Pancreas (tissue), 10 donors: ENCODE measurements around the gene NCOA3. TPM values are rescaled to one million over a fixed set of nuclear protein-coding genes. Genes with fewer than 3 reads are reported as not detected.

ENCODE experiments used
- ATAC-seq, 4 donors: fragments of 200-7000 bp; cut with Tn5 transposase; one replicate each; pipeline versions ENCODE4 v1.8.0 to v1.9.1; 2020; ENCODE audit warnings: mild to moderate bottlenecking in 4 of 4, moderate library complexity in 4 of 4
- DNase-seq, 6 donors: peaks; one replicate each; pipeline ENCODE4 v3.0.0-alpha.2; 2020
- FAIRE-seq: peaks from 2 replicates; lab custom pipeline; 2012; peaks lifted over from hg19 to GRCh38; lab: Jason Lieb, UNC
- H3K27ac ChIP-seq, 4 donors: fragments of 200-600 bp; sonication (generic); 1 replicate in 3 of 4; 2 replicates in 1 of 4; pipeline versions ENCODE4 v1.5.0 to v1.8.0; 2020
- H3K27me3 ChIP-seq, 4 donors: fragments of 200-600 bp; one replicate each; pipeline ENCODE4 v1.8.0; 2021
- H3K36me3 ChIP-seq, 3 donors: fragments of 200-600 bp; sonication (generic) in 1 of 3; one replicate each; pipeline versions ENCODE4 v1.5.0 to v1.8.0; 2020 to 2021
- H3K4me1 ChIP-seq, 3 donors: fragments of 200-600 bp; one replicate each; pipeline ENCODE4 v1.8.0; 2021
- H3K4me3 ChIP-seq, 4 donors: fragments of 200-600 bp; sonication (generic) in 2 of 4; one replicate each; pipeline versions ENCODE4 v1.5.0 to v1.8.0; 2020 to 2021
- H3K9me3 ChIP-seq, 4 donors: fragments of 200-600 bp; one replicate each; pipeline ENCODE4 v1.8.0; 2021
- CTCF ChIP-seq, 4 donors: fragments of 200-600 bp; sonication (generic) in 3 of 4; IDR thresholded peaks; one replicate each; pipeline versions ENCODE4 v1.5.0 to v1.8.0; 2021; ENCODE audit warnings: antibody characterized with exemption in 4 of 4
- WGBS, 2 donors: extraction: QIAGEN DNeasy Blood & Tissue Kit; methylation state at CpG; one replicate each; pipeline ENCODE4 v1.1.7; 2013; 5-methylcytosine and 5-hydroxymethylcytosine counted together
- intact Hi-C, 3 donors: fragments of 100-400 bp; cut with DNase I; formaldehyde crosslinking; loops; one replicate each; pipeline versions ENCODE4 v1.11.1 to v1.14.2; 2022
- polyA plus RNA-seq, 2 donors: library from polyadenylated mRNA; stranded (reverse); fragments of 200-250 nt; gene quantifications; one replicate each; pipeline ENCODE4 v1.2.3, GENCODE V29; 2013
- total RNA-seq, 6 donors: library from RNA; stranded (reverse); fragmentation: NEBNext Ultra II Directional in 4 of 6; extraction: Animal tissue kit (Norgen Biotek cat#: 25700) in 4 of 6; gene quantifications; one replicate each; pipeline versions ENCODE4 v1.2.1 to v1.2.4, GENCODE V29; 2021 to 2023
- donor health status: healthy with polysubstance abuse.
- donor health status: DM: no; HTN: no; CAD: no; lungs with moderate emphysema.
- donor health status: DM: no; HTN: no; CAD: no.
- donor health status: control.
- donor health status: control.
- donor health status: Bipolar disorder and iron deficiency.
- donor health status: DM: yes; HTN: yes; CAD: no.
- donor health status: DM: no; HTN: no; CAD: no.
- donor health status: DM: no; HTN: no; CAD: no.
- donor health status: DM: yes; HTN: yes; CAD: no.

NCOA3 gene
- total and polyA plus RNA-seq, 8 donors, result 3.6 to 17.4 (median 10.5) TPM

- H3K27ac ChIP-seq, result no peak overlapping the region
- H3K9me3 ChIP-seq, result no peaks in the 10 kb centered on the region
- ATAC-seq (peak in 1 of 4 donors; percentile 67), FAIRE-seq (no peak), DNase-seq (no peak)
- intact Hi-C loops, result no loop called here
- H3K4me3 ChIP-seq, result no peak overlapping the region
- H3K36me3 ChIP-seq, result no peaks in the 10 kb centered on the region
- no peaks in the 10 kb centered on the region for H3K4me1 ChIP-seq
- WGBS, 2 donors, result 52 to 56% methylated on average over 4 of the region's 4 CpGs
- TF ChIP-seq CTCF (IDR thresholded peaks at IDR 0.05), result no peak
- no peaks in the 10 kb centered on the region for H3K27me3 ChIP-seq
Observed at GRCh38 chr20:47487175-47487917, 14.3 kb upstream of the NCOA3 start.

GRCh38 chr20:47489448-47489872, 12.2 kb upstream of the NCOA3 start:
- no peak for DNase-seq
- Histone ChIP-seq H3K9me3 (no peaks in the 10 kb centered on the region), H3K36me3 (no peaks in the 10 kb centered on the region), H3K4me3 (no peak overlapping the region), H3K27me3 (no peaks in the 10 kb centered on the region), H3K4me1 (peaks cover 6 to 17% (median 17%) of the 10 kb centered on the region in 3 donors), H3K27ac (no peak overlapping the region)
- TF ChIP-seq CTCF (IDR thresholded peaks at IDR 0.05), result no peak
- 85 to 90% methylated on average over 8 of the region's 8 CpGs for WGBS, 2 donors
- intact Hi-C loops, result no loop called here
- no peak for ATAC-seq
- FAIRE-seq, result no peak

GRCh38 chr20:47490795-47491194, 10.9 kb upstream of the NCOA3 start:
- no peaks in the 10 kb centered on the region for H3K9me3 ChIP-seq
- FAIRE-seq, result no peak
- no peak for ATAC-seq
- intact Hi-C loops, result no loop called here
- no peak overlapping the region for H3K4me3 ChIP-seq
- H3K4me1 ChIP-seq, result peaks cover 6 to 17% (median 17%) of the 10 kb centered on the region in 3 donors
- DNase-seq, result no peak
- no peaks in the 10 kb centered on the region for H3K27me3 ChIP-seq
- H3K36me3 ChIP-seq, result no peaks in the 10 kb centered on the region
- WGBS, 2 donors, result 81 to 87% methylated on average over 2 of the region's 2 CpGs
- no peak for TF ChIP-seq CTCF (IDR thresholded peaks at IDR 0.05)
- H3K27ac ChIP-seq, result no peak overlapping the region

GRCh38 chr20:47492284-47492683, 9.4 kb upstream of the NCOA3 start:
- 92 to 97% methylated on average over 3 of the region's 3 CpGs for WGBS, 2 donors
- FAIRE-seq (no peak), DNase-seq (no peak), ATAC-seq (no peak)
- no peak overlapping the region for H3K4me3 ChIP-seq
- no peak for TF ChIP-seq CTCF (IDR thresholded peaks at IDR 0.05)
- H3K27ac ChIP-seq, result peak overlapping the region in 2 of 4 donors; percentile 65 to 79
- intact Hi-C loops, result no loop called here
- no peaks in the 10 kb centered on the region for H3K36me3 ChIP-seq
- H3K27me3 ChIP-seq, result no peaks in the 10 kb centered on the region
- H3K9me3 ChIP-seq, result no peaks in the 10 kb centered on the region
- H3K4me1 ChIP-seq, result peaks cover 6 to 17% (median 17%) of the 10 kb centered on the region in 3 donors
